Measurements from ENCODE around the gene PCDH7. TPM values are rescaled to one million over a fixed set of nuclear protein-coding genes. Genes with fewer than 3 reads are reported as not detected.
A peak's percentile ranks its signal among the peaks of the same experiment; 100 is the strongest.

The PCDH7 gene
- total RNA-seq, 1 experiment from 2014 or later: 16.8 TPM

GRCh38 chr4:30720661-30721184 is 554 bp downstream of the PCDH7 start:
- H3K27me3 Mint-ChIP-seq (ENCODE audit: low read depth): peaks cover 62% of the 10 kb centered on the region
- peak; percentile 59 for DNase-seq
- no peak overlapping the region for H3K9ac ChIP-seq (ENCODE audit: extremely low read depth, insufficient read length, low read length)

More at GRCh38 chr4:30720661-30721184, 554 bp downstream of the PCDH7 start:
- Mint-ChIP-seq H3K27ac (peak overlapping the region in 1 of 3 experiments; percentile 65; a peak in 3 of 7 replicates), H3K36me3 (ENCODE audit: insufficient read depth in 1 of 3, low read depth in 3 of 3) (peaks cover 0 to 22% (median 17%) of the 10 kb centered on the region in 3 experiments; a peak in 6 of 7 replicates), H3K9me3 (no peaks in the 10 kb centered on the region; a peak in 2 of 5 replicates), H3K4me3 (peak overlapping the region; percentile 90 to 100), H3K4me1 (peaks cover 40 to 42% of the 10 kb centered on the region in 2 experiments)
- Histone ChIP-seq H3K9me3 (ENCODE audit: control insufficient read depth, low read depth, low read length) (no peaks in the 10 kb centered on the region), H2BK120ac (ENCODE audit: low read depth, low read length, poor library complexity, severe bottlenecking) (no peak overlapping the region), H3K56ac (ENCODE audit: insufficient read length, low read depth, low read length) (no peak overlapping the region), H4K5ac (ENCODE audit: insufficient read length, low read depth, low read length) (no peak overlapping the region), H3K23ac (ENCODE audit: insufficient read length, low read depth, low read length) (no peak overlapping the region), H3K79me1 (ENCODE audit: insufficient read depth, low read depth, low read length, poor library complexity, severe bottlenecking) (no peaks in the 10 kb centered on the region), H3K18ac (ENCODE audit: insufficient read length, low read depth, low read length) (no peak overlapping the region), H3K14ac (ENCODE audit: insufficient read depth, low read length) (no peak overlapping the region), H3T11ph (ENCODE audit: low read length) (no peak overlapping the region), H2AFZ (ENCODE audit: low read length) (no peak overlapping the region), H3K23me2 (ENCODE audit: insufficient read length, low read depth, low read length, poor library complexity, severe bottlenecking) (peaks cover 54% of the 10 kb centered on the region), H2AK5ac (ENCODE audit: insufficient read length, low read length) (no peak overlapping the region), H2BK15ac (ENCODE audit: low read depth, low read length) (no peak overlapping the region), H3K79me2 (ENCODE audit: insufficient read depth, low read length) (no peaks in the 10 kb centered on the region), H2BK20ac (ENCODE audit: low read depth, low read length, poor library complexity, severe bottlenecking) (no peak overlapping the region), H2BK12ac (ENCODE audit: insufficient read length, low read depth, low read length) (no peak overlapping the region), H3K27ac (ENCODE audit: insufficient read length, low read depth, low read length) (no peak overlapping the region), H4K20me1 (ENCODE audit: control insufficient read depth, insufficient read depth, insufficient read length) (peaks cover 6% of the 10 kb centered on the region), H2BK5ac (ENCODE audit: insufficient read length, low read length) (no peak overlapping the region), H3K4me1 (ENCODE audit: insufficient read depth, low read length) (0 out of 2 replicates have a peak, but pooled peaks cover 3% of the 10 kb centered on the region), H4K8ac (replicated peaks; ENCODE audit: insufficient read length, low read depth, low read length) (no peak overlapping the region), H3K4ac (ENCODE audit: low read depth, low read length) (no peak overlapping the region), H4K91ac (ENCODE audit: insufficient read length, low read depth, low read length) (no peak overlapping the region), H3K4me2 (ENCODE audit: insufficient read depth, insufficient read length, low read length) (peak overlapping the region; percentile 58), H3K27me3 (ENCODE audit: insufficient read depth, low read length) (peaks cover 23% of the 10 kb centered on the region)
- TF ChIP-seq CTCF (conservative IDR thresholded peaks at IDR 0.05): no peak
- WGBS (ENCODE audit: extremely low coverage, insufficient read length, low lambda C conversion rate): no CpG with 5 or more reads among the region's 41 CpGs

All from H9 (cell line).